ENCODE results near the gene ZIC4.

GRCh38 chr3:147377412-147378367 lies 28.7 kb downstream of the ZIC4 start:
- no peak for TF ChIP-seq EZH2 (IDR thresholded peaks at IDR 0.05)
- TF ChIP-seq POLR2AphosphoS5 (IDR thresholded peaks at IDR 0.05; ENCODE audit: borderline replicate concordance, low read depth, low read length): no peak
- TF ChIP-seq FOXP2 (optimal IDR thresholded peaks at IDR 0.05; ENCODE audit: control extremely low read depth, extremely low read length, insufficient read depth): no peak

Measured in SK-N-MC (cell line).